AG04449 (cell line): Measurements from ENCODE around the gene SENP8.

Experiments used
- CTCF ChIA-PET: fragments of 350-600 bp; formaldehyde crosslinking; extraction: SDS; loops from one replicate; lab custom pipeline; 2021; ENCODE audit warnings: antibody characterized with exemption; lab: Yijun Ruan, JAX
- POLR2A ChIA-PET: fragments of 400-600, 350-600 bp; formaldehyde crosslinking; extraction: SDS; loops from one replicate; lab custom pipeline; 2020; ENCODE audit warnings: antibody characterized with exemption, inconsistent platforms; lab: Yijun Ruan, JAX
- DNase-seq: peaks from one replicate; pipeline ENCODE4 v3.0.0-alpha.2; 2010; ENCODE audit warnings: low read depth, low spot score
- H3K4me3 ChIP-seq: 2 replicates; pipeline ENCODE4 v1.5.1; 2011; ENCODE audit warnings: low read depth, mild to moderate bottlenecking, control low read depth, low read length
- TF ChIP-seq, protein P1 (sequence below): IDR thresholded peaks from one replicate; pipeline ENCODE4 v1.5.1; 2011; ENCODE audit warnings: mild to moderate bottlenecking, moderate library complexity, low read length, control low read depth, inconsistent platforms; ENCODE audit not compliant: insufficient read depth; ENCODE audit errors: missing control alignments

Gene SENP8

DNA sequence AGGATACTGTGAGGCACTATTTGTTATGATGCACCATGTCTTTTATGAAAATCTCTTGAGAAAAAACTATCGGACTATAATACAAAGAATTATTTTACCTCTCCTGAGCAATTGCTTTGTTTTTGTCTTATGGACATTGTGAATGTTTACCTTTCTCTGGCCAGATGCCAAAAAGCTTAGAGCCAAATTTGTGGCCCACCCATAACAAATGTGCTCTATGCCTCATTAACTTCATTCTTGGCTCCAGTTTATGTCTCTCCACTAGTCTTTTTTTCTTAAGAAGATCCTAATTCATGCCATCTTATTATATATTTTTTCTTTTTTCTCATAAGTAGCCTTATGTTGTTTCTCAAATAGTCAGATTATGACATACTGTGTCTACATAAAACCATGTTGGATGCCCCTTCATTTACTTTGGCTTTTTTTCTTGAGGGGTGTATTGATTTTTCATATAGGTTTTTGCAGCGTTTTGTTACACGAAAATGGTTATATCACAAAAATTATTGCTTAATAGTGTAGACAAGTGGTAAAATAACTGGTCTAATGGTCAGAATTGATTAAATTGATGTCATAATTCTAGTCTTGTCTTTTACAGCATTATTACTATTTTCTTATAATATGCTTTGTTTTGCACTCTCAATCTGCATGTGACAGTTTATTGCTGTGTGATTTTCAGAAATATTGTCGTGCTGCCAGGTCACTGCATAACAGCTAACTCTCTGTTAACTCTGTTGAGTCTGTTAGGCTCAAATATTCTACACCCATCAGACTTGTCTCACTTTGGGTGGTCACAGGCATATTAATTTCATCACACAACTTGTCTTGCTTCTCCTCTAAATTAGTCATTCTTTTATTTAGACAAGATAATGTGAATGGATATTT is 18.2 kb downstream of the SENP8 start:
- no peak overlapping the region for H3K4me3 ChIP-seq
- no peak for DNase-seq
- ChIA-PET POLR2A (no interaction called here), CTCF (interaction anchor here (0.7 to 2.8 kb wide), 3 partner anchors 12 to 20 kb away, joined by 3 to 13 read pairs (median 3); no protein-coding TSS in a partner anchor)
- TF ChIP-seq, protein P1, sequence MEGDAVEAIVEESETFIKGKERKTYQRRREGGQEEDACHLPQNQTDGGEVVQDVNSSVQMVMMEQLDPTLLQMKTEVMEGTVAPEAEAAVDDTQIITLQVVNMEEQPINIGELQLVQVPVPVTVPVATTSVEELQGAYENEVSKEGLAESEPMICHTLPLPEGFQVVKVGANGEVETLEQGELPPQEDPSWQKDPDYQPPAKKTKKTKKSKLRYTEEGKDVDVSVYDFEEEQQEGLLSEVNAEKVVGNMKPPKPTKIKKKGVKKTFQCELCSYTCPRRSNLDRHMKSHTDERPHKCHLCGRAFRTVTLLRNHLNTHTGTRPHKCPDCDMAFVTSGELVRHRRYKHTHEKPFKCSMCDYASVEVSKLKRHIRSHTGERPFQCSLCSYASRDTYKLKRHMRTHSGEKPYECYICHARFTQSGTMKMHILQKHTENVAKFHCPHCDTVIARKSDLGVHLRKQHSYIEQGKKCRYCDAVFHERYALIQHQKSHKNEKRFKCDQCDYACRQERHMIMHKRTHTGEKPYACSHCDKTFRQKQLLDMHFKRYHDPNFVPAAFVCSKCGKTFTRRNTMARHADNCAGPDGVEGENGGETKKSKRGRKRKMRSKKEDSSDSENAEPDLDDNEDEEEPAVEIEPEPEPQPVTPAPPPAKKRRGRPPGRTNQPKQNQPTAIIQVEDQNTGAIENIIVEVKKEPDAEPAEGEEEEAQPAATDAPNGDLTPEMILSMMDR, result no peak

DNA sequence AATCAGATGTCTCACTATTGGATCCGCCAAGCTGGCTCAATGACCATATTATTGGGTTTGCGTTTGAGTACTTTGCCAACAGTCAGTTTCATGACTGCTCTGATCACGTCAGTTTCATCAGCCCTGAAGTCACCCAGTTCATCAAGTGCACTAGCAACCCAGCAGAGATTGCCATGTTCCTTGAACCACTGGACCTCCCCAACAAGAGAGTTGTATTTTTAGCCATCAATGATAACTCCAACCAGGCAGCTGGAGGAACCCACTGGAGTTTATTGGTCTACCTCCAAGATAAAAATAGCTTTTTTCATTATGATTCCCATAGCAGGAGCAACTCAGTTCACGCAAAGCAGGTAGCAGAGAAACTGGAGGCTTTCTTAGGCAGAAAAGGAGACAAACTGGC is 21.5 kb downstream of the SENP8 start:
- DNase-seq, result no peak
- H3K4me3 ChIP-seq, result no peak overlapping the region
- TF ChIP-seq, protein P1, result no peak
- CTCF ChIA-PET, result interaction anchor here (1.9 kb wide), 2 partner anchors 17 to 396 kb away, joined by 7 to 12 read pairs; no protein-coding TSS in a partner anchor
- POLR2A ChIA-PET, result no interaction called here

DNA sequence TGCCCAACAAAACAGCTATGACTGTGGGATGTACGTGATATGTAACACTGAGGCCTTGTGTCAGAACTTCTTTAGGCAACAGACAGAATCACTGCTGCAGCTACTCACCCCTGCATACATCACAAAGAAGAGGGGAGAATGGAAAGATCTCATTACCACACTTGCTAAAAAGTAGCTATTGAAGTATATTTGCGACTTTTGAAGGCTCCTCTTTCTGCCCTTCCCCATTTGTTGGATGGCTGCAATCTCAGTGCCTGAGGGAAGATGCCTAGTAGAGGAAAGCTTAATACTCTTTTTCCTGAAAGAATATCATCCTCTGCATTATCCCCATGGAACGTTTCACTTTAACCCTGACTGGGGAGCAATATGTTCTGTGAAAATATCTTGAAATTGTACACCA is 21.9 kb downstream of the SENP8 start:
- no peak for DNase-seq
- H3K4me3 ChIP-seq, result no peak overlapping the region
- TF ChIP-seq, protein P1, result no peak
- CTCF ChIA-PET, result interaction anchor here (1.9 kb wide), 2 partner anchors 16 to 396 kb away, joined by 7 to 12 read pairs; no protein-coding TSS in a partner anchor
- POLR2A ChIA-PET, result no interaction called here

DNA sequence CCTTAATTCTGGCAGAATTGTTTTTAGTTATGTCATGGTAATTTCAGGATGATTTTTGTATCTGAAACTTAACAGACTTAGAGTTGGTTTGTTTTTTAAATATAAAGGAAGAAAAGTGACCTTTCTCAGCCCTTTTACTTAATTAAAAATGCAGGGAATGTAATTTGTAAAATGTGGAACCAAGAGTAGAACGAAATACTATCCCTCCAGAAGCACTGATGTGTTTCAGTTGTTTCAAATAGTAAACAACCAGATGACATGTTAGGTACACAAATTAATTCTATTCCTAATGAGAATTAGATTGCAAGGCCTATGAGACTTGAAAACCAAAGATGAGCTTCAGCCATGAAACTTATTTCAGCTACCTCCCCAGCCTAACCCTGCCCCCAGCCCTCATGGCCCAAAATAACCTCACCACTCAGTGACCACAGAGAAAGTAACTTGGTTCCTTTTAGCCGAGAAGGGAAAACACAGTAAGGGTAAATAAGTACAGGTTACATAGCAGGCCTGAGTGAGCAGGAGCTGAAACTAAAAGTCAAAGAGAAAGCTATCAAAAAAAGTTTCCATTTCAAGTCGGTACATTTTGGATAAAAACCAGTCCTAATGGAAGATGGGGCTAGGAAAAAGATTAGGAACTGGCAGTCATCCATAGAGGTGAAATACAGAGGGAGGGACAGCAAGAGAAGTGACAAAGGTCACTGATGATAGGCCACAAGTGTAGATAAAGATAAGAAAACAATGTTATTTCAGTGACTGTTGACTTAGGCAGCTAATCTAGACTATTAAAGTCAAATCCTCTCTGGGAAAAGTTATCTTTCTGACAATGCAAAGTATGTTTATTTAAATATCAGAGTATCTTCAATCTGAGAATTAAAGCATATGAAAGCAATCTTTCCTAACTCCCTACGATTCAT is 23.2 kb downstream of the SENP8 start:
- TF ChIP-seq, protein P1, result no peak
- no peak for DNase-seq
- ChIA-PET CTCF (interaction anchor here (1.3 kb wide), 1 partner anchor 14 kb away, joined by 4 read pairs; no protein-coding TSS in a partner anchor), POLR2A (interaction anchor here (0.6 kb wide), 1 partner anchor 673 kb away, joined by 3 read pairs; no protein-coding TSS in a partner anchor)
- no peak overlapping the region for H3K4me3 ChIP-seq

DNA sequence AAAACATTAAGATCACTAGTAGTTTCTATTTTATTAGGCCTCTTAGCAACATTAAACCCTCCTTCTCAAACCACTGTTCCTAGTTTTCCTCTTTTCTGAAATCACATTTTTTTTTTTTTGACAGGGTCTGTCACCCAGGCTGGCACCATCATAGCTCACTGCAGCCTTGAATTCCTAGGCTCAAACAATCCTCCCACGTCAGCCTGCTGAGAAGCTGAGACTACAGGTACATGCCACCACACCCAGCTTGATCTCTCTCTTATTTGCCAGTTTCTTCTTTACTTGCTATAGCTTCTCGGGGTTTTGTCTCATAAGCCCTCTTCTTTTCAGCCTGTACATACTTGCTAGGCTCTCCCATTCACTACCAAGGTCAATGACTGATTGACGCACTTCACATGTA is 28.0 kb downstream of the SENP8 start:
- TF ChIP-seq, protein P1, result no peak
- POLR2A ChIA-PET, result no interaction called here
- CTCF ChIA-PET, result interaction anchor here (1.6 to 7.6 kb wide), 2 partner anchors 11 to 394 kb away, joined by 6 to 49 read pairs; no protein-coding TSS in a partner anchor
- H3K4me3 ChIP-seq, result no peak overlapping the region
- no peak for DNase-seq
